ENCODE results near the gene TACC3.

- TF ChIP-seq CTCF (IDR thresholded peaks at IDR 0.05) (no peak), ZFX (IDR thresholded peaks at IDR 0.05; ENCODE audit: borderline replicate concordance) (no peak)
Observed at GRCh38 chr4:1674682-1675081, 46.6 kb upstream of the TACC3 start.

Measured in 22Rv1 (cell line).